ENCODE results near the gene MTFMT.
"Not testable (repeated sequence)": the region's sequence is repeated elsewhere in the genome, so short reads cannot be mapped to it uniquely, and the experiment has no call there.

MTFMT gene

DNA sequence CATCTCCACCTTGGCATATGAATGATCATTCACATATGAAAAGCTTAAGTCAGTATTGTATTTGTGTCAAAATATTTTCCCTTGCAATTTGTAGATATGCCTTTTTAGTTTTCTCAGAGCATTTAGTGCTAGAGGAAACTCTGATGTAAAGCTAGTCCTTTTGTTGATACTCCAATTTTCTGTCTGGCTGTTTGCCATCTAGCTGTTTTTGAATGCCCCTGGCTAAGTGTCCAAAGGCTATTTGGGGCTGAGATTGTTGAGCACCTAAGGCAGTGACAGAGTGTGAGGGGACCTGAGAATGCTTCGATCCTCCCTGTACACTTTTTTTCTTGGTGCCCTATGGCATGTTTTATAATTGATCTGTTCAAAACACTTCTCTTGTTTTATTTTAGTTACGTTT is 18.8 kb upstream of the MTFMT start:
- no peak for TF ChIP-seq REST (IDR thresholded peaks at IDR 0.05; ENCODE audit: insufficient replicate concordance, low read depth)
- TF ChIP-seq SPI1 (IDR thresholded peaks at IDR 0.05; ENCODE audit: borderline replicate concordance, low read depth) = no peak
- no peak for TF ChIP-seq GABPA (IDR thresholded peaks at IDR 0.05; ENCODE audit: low read depth)
- no peak for TF ChIP-seq POLR2AphosphoS5 (IDR thresholded peaks at IDR 0.05; ENCODE audit: low read depth)
- no peak for TF ChIP-seq CTCF (IDR thresholded peaks at IDR 0.05; ENCODE audit: insufficient read depth, low read length)
- Histone ChIP-seq H3K27me3 (ENCODE audit: insufficient read depth, poor library complexity, severe bottlenecking) (no peaks in the 10 kb centered on the region), H3K4me3 (replicated peaks; ENCODE audit: insufficient read depth, low read length) (no peak overlapping the region), H3K27ac (replicated peaks) (no peak overlapping the region)
- no peak for DNase-seq (ENCODE audit: low read depth in 1 of 2, low spot score in 1 of 2)

DNA sequence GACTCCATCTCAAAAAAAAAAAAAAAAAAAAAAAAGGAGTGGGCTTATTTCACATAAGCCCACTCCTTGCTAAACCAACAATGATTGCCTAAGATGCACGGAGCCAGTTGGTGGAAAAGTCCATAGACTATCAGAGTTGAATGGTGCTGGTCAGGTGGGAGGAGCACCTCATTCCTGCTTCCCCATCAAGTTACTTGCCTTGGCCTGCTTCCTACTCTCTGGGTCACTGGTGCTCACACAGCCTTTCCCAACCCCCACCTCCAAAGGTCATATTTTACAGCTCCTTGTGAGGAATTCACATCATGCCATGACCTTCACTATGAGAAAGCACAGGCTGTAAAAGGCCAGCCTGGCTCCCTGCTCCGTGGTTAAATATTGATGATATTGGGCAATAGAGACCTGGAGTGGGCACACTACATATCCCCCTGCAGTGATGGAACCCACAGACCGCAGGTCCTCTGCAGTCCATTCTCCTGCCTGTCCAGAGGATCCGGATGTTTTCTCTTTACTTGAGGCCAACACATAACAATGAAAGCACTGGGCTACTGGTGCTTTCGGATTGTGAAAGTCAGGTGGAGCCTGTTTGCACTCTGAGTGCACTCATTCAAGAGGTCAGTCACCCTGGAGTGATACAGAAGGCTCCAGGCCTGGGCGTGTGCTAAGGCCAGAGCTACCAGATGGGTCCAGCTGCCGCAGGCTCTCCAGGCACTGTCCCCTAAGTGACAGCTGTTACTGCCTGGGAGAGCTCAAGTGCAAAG is 15.5 kb upstream of the MTFMT start, which contains the start of gene SLC51B:
TSS of gene SLC51B (plus strand) at position 664 of the 758 bp plus-strand sequence. CDS start 4,618 bp downstream, outside the sequence.
- Histone ChIP-seq H3K27me3 (ENCODE audit: insufficient read depth, poor library complexity, severe bottlenecking) (no peaks in the 10 kb centered on the region), H3K27ac (replicated peaks) (no peak within 1 kb of the TSS)
- DNase-seq (ENCODE audit: low read depth in 1 of 2, low spot score in 1 of 2) = no peak

DNA sequence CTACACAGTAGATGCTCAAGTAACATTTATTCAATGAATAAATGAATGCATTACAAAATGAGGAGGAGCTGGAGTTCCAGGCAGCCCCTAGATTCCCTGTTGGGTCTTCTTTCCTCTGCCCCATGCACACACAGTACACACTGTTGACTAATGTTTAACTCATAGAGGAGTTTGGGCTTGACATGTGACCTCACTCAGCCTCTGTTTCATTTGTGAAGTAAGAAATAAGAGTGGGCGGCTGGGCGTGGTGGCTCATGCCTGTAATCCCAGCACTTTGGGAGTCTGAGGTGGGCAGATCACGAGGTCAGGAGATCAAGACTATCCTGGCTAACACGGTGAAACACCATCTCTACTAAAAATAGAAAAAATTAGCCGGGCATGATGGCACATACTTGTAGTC is 14.8 kb upstream of the MTFMT start:
- H3K4me3 ChIP-seq (replicated peaks; ENCODE audit: insufficient read depth, low read length); DNase-seq (ENCODE audit: low read depth in 1 of 2, low spot score in 1 of 2); H3K27ac ChIP-seq (replicated peaks); H3K27me3 ChIP-seq (ENCODE audit: insufficient read depth, poor library complexity, severe bottlenecking): not testable (repeated sequence)

More for the DNA sequence above, 15.5 kb upstream of the MTFMT start, which contains the start of gene SLC51B:
- no peak within 1 kb of the TSS for H3K4me3 ChIP-seq (replicated peaks; ENCODE audit: insufficient read depth, low read length)
- TF ChIP-seq POLR2AphosphoS5 (IDR thresholded peaks at IDR 0.05; ENCODE audit: low read depth) (no peak), GABPA (IDR thresholded peaks at IDR 0.05; ENCODE audit: low read depth) (no peak), SPI1 (IDR thresholded peaks at IDR 0.05; ENCODE audit: borderline replicate concordance, low read depth) (no peak), REST (IDR thresholded peaks at IDR 0.05; ENCODE audit: insufficient replicate concordance, low read depth) (no peak), CTCF (IDR thresholded peaks at IDR 0.05; ENCODE audit: insufficient read depth, low read length) (no peak)

DNA sequence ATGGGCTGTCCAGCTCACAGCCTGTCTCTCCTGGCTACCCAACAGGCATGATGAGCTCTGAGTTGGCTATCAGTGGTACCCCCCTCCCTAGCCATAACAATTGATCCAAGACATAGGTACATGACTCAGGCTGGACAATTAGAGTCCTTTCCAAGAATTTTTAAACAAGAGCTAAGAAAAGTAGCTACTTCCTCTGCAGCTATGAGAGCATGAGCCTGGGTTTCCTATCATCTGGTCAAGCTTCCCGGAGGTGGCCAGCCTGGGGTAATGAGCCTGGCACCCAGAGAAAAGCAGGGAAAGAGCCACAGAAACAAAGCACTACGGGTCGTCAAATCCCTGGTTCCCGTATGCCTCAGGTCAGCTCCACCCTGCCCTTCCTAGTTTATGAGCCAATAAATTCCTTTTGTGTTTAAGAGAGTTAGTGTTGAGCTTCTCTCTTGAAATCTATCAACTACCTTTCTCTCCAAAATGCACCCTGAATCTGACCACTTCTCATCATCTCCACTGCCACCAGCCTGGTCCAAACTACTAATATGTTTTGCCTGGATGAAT is 13.4 kb upstream of the MTFMT start:
- TF ChIP-seq REST (IDR thresholded peaks at IDR 0.05; ENCODE audit: insufficient replicate concordance, low read depth) = no peak
- no peak for DNase-seq (ENCODE audit: low read depth in 1 of 2, low spot score in 1 of 2)
- Histone ChIP-seq H3K4me3 (replicated peaks; ENCODE audit: insufficient read depth, low read length) (no peak overlapping the region), H3K27ac (replicated peaks) (no peak overlapping the region), H3K27me3 (ENCODE audit: insufficient read depth, poor library complexity, severe bottlenecking) (no peaks in the 10 kb centered on the region)

Measured in HL-60 (cell line).